HCT116 (cell line): ENCODE measurements around the gene BSX. TPM values are rescaled to one million over a fixed set of nuclear protein-coding genes. Genes with fewer than 3 reads are reported as not detected.

Source experiments
- ATAC-seq: fragments of 200-7000 bp; cut with Tn5 transposase; 2 replicates; pipeline ENCODE4 v1.9.1; 2020; ENCODE audit warnings: mild to moderate bottlenecking, moderate library complexity
- BruUV-seq: library from RNA; stranded (reverse); fragments of 400-500 nt; replicated peaks from 2 replicates; lab custom pipeline; 2021; lab: Mats Ljungman, UMichigan
- CTCF ChIA-PET: fragments of 300-600 bp; sonication (Branson Sonifier 250); formaldehyde crosslinking; loops from one replicate; lab custom pipeline; 2021; ENCODE audit warnings: antibody characterized with exemption; lab: Charles Lee
- POLR2A ChIA-PET: fragments of 300-600, 350-600 bp; sonication (Branson Sonifier 250); formaldehyde crosslinking; loops from one replicate; lab custom pipeline; 2021; ENCODE audit warnings: antibody characterized with exemption; lab: Charles Lee
- RAD21 ChIA-PET, 2 experiments: fragments of 300-600 bp; sonication (Branson Sonifier 250); formaldehyde crosslinking; loops; one replicate each; lab custom pipeline; 2023; ENCODE audit warnings: low total read pairs in 2 of 2; ENCODE audit not compliant: uncharacterized antibody in 2 of 2, unreplicated experiment in 2 of 2, low non-redundant PET in 1 of 2; lab: Charles Lee
- DNase-seq: peaks from one replicate; pipeline ENCODE4 v3.0.0-alpha.2; 2010; ENCODE audit warnings: low read depth, low spot score
- H2AFZ ChIP-seq: fragments of 200-600 bp; shearing (Covaris generic), sonication (generic); 2 replicates; pipeline ENCODE4 v1.6.1; 2017; ENCODE audit warnings: low read depth, mixed run types, mixed read lengths, antibody characterized with exemption, low read length; ENCODE audit not compliant: poor library complexity, severe bottlenecking
- H3K27ac ChIP-seq: 2 replicates; pipeline ENCODE4 v1.5.1; 2012; ENCODE audit warnings: low read depth, low read length
- H3K27me3 ChIP-seq: fragments of 200-600 bp; sonication (generic); 2 replicates; pipeline ENCODE4 v1.6.1; 2016; ENCODE audit warnings: mixed run types, low read length, mixed read lengths; ENCODE audit not compliant: insufficient read depth
- H3K36me3 ChIP-seq, 2 experiments: fragments of 200-500 bp in 1 of 2; fragments of 200-600 bp in 1 of 2; sonication (Bioruptor generic) in 1 of 2; sonication (generic) in 1 of 2; 2 replicates each; pipeline versions ENCODE4 v1.5.1 to v1.6.1; 2014 to 2016; ENCODE audit warnings: low read length in 2 of 2, inconsistent platforms in 1 of 2, mixed read lengths in 1 of 2, mixed run types in 1 of 2; ENCODE audit not compliant: insufficient read depth in 2 of 2, control insufficient read depth in 1 of 2
- H3K4me1 ChIP-seq, 2 experiments: fragments of 200-600 bp in 1 of 2; sonication (generic) in 1 of 2; 2 replicates each; pipeline versions ENCODE4 v1.5.1 to v1.6.1; 2012 to 2017; ENCODE audit warnings: low read length in 2 of 2, inconsistent platforms in 1 of 2, mild to moderate bottlenecking in 1 of 2, mixed read lengths in 1 of 2, mixed run types in 1 of 2, moderate library complexity in 1 of 2; ENCODE audit not compliant: insufficient read depth in 2 of 2, control insufficient read depth in 1 of 2
- H3K4me2 ChIP-seq: fragments of 200-600 bp; sonication (generic); 2 replicates; pipeline ENCODE4 v1.6.1; 2017; ENCODE audit warnings: mixed run types, low read length, mixed read lengths
- H3K4me3 ChIP-seq, 2 experiments: fragments of 200-600 bp in 1 of 2; sonication (generic) in 1 of 2; replicated peaks in 1 of 2; 2 replicates each; pipeline ENCODE4 v1.5.1; 2011 to 2016; ENCODE audit warnings: low read length in 2 of 2, control low read depth in 1 of 2, low read depth in 1 of 2, mild to moderate bottlenecking in 1 of 2, mixed read lengths in 1 of 2, mixed run types in 1 of 2
- H3K79me2 ChIP-seq: fragments of 200-600 bp; sonication (generic); 2 replicates; pipeline ENCODE4 v1.6.1; 2017; ENCODE audit warnings: mild to moderate bottlenecking, mixed run types, low read length, moderate library complexity, mixed read lengths; ENCODE audit not compliant: insufficient read depth
- H3K9ac ChIP-seq: fragments of 200-600 bp; sonication (generic); 2 replicates; pipeline ENCODE4 v1.6.1; 2016; ENCODE audit warnings: low read length, mixed read lengths
- H3K9me2 ChIP-seq: fragments of 200-600 bp; sonication (generic), shearing (Covaris generic); 2 replicates; pipeline ENCODE4 v1.6.1; 2017; ENCODE audit warnings: mixed run types, mild to moderate bottlenecking, moderate library complexity; ENCODE audit not compliant: insufficient read depth
- H3K9me3 ChIP-seq, 2 experiments: fragments of 200-500 bp in 1 of 2; fragments of 200-600 bp in 1 of 2; sonication (Bioruptor generic) in 1 of 2; sonication (generic) in 1 of 2; 2 replicates each; pipeline ENCODE4 v1.6.1; 2014 to 2017; ENCODE audit warnings: low read length in 2 of 2, mixed read lengths in 2 of 2, inconsistent platforms in 1 of 2, low read depth in 1 of 2, mild to moderate bottlenecking in 1 of 2, mixed run types in 1 of 2, moderate library complexity in 1 of 2; ENCODE audit not compliant: control insufficient read depth in 1 of 2, insufficient read depth in 1 of 2
- H4K20me1 ChIP-seq: fragments of 200-600 bp; sonication (generic), shearing (Covaris generic); 2 replicates; pipeline ENCODE4 v1.6.1; 2017; ENCODE audit warnings: mixed run types, mild to moderate bottlenecking, moderate library complexity; ENCODE audit not compliant: insufficient read depth
- ATF3 ChIP-seq: IDR thresholded peaks from 2 replicates; pipeline ENCODE4 v1.6.1; 2012
- CEBPB ChIP-seq: IDR thresholded peaks from 2 replicates; pipeline ENCODE4 v1.6.1; 2012; ENCODE audit warnings: low read depth
- CTCF ChIP-seq, 3 experiments: fragments of 200-600 bp in 1 of 3; sonication (generic) in 1 of 3; IDR thresholded peaks in 2 of 3; conservative IDR thresholded peaks in 1 of 3; 2 replicates each; pipeline ENCODE4 v1.5.1; 2012 to 2017; ENCODE audit warnings: low read depth in 2 of 3, low read length in 2 of 3, antibody characterized with exemption in 1 of 3, borderline replicate concordance in 1 of 3, control low read depth in 1 of 3, mild to moderate bottlenecking in 1 of 3, mixed read lengths in 1 of 3, mixed run types in 1 of 3, moderate library complexity in 1 of 3; ENCODE audit not compliant: insufficient read depth in 1 of 3
- ELF1 ChIP-seq: IDR thresholded peaks from 2 replicates; pipeline ENCODE4 v1.6.1; 2012; ENCODE audit warnings: low read depth, borderline replicate concordance
- EZH2 ChIP-seq: fragments of 200-600 bp; sonication (generic); IDR thresholded peaks from 2 replicates; pipeline ENCODE4 v1.6.1; 2017; ENCODE audit warnings: antibody characterized with exemption, mixed run types
- JUND ChIP-seq: IDR thresholded peaks from 2 replicates; pipeline ENCODE4 v1.6.1; 2012
- MAX ChIP-seq: IDR thresholded peaks from 2 replicates; pipeline ENCODE4 v1.6.1; 2012
- POLR2A ChIP-seq: IDR thresholded peaks from 2 replicates; pipeline ENCODE4 v1.7.0; 2011; ENCODE audit warnings: borderline replicate concordance; ENCODE audit not compliant: insufficient read depth, insufficient read length; ENCODE audit errors: extremely low read depth
- POLR2AphosphoS5 ChIP-seq: IDR thresholded peaks from 2 replicates; pipeline ENCODE4 v1.6.1; 2011; ENCODE audit warnings: mild to moderate bottlenecking, low read depth, low read length, moderate library complexity
- SP1 ChIP-seq: IDR thresholded peaks from 2 replicates; pipeline ENCODE4 v1.6.1; 2012; ENCODE audit warnings: low read depth
- TCF7L2 ChIP-seq: IDR thresholded peaks from 2 replicates; pipeline ENCODE4 v1.7.0; 2011; ENCODE audit warnings: borderline replicate concordance, inconsistent platforms; ENCODE audit not compliant: insufficient read depth, insufficient read length; ENCODE audit errors: extremely low read depth
- YY1 ChIP-seq: IDR thresholded peaks from 2 replicates; pipeline ENCODE4 v1.6.1; 2011; ENCODE audit warnings: low read length, low read depth, moderate library complexity, mild to moderate bottlenecking; ENCODE audit not compliant: insufficient replicate concordance; ENCODE audit errors: extremely low read depth
- ZBTB33 ChIP-seq: IDR thresholded peaks from 2 replicates; pipeline ENCODE4 v1.6.1; 2011; ENCODE audit warnings: mild to moderate bottlenecking, low read length, moderate library complexity; ENCODE audit not compliant: insufficient replicate concordance; ENCODE audit errors: extremely low read depth
- ZNF274 ChIP-seq: fragments of 200-500 bp; sonication (Bioruptor generic); IDR thresholded peaks from 2 replicates; pipeline ENCODE4 v1.6.1; 2014; ENCODE audit warnings: mild to moderate bottlenecking, low read depth, low read length, inconsistent platforms
- intact Hi-C: fragments of 100-400 bp; cut with micrococcal nuclease; formaldehyde crosslinking; loops from 2 replicates; pipeline ENCODE4 v1.10.0; 2022
- total RNA-seq: library from RNA; stranded (reverse); gene quantifications from one replicate; pipeline ENCODE4 v1.2.1, GENCODE V29; 2021; ENCODE audit not compliant: unreplicated experiment

The BSX gene
- total RNA-seq, 1 experiment from 2014 or later = not detected

GRCh38 chr11:122933416-122933815 lies 48.2 kb downstream of the BSX start:
- Histone ChIP-seq H3K4me1 (no peaks in the 10 kb centered on the region), H3K79me2 (no peaks in the 10 kb centered on the region), H3K4me2 (no peak overlapping the region), H3K9me2 (0 out of 2 replicates have a peak, but pooled peaks cover 4% of the 10 kb centered on the region), H4K20me1 (no peaks in the 10 kb centered on the region), H3K27ac (no peak overlapping the region), H3K9ac (no peak overlapping the region), H3K4me3 (no peak overlapping the region), H3K9me3 (no peaks in the 10 kb centered on the region), H2AFZ (no peak overlapping the region), H3K36me3 (no peaks in the 10 kb centered on the region), H3K27me3 (no peaks in the 10 kb centered on the region)
- ChIA-PET RAD21 (no interaction called here), POLR2A (no interaction called here), CTCF (no interaction called here)
- DNase-seq (no peak), ATAC-seq (no peak)
- BruUV-seq = no TSS peak
- intact Hi-C loops = no loop called here
- TF ChIP-seq JUND (no peak), ELF1 (no peak), TCF7L2 (no peak), ATF3 (no peak), CTCF (IDR thresholded peaks at IDR 0.05 in 2 of 3, conservative IDR thresholded peaks at IDR 0.05 in 1 of 3; ENCODE audit: borderline replicate concordance in 1 of 3, insufficient read depth in 1 of 3, low read depth in 2 of 3, low read length in 2 of 3) (no peak), SP1 (no peak), MAX (no peak), ZNF274 (no peak), YY1 (no peak), EZH2 (no peak), POLR2A (no peak), CEBPB (no peak), ZBTB33 (no peak), POLR2AphosphoS5 (no peak)
- TF ChIP-seq, all 23 proteins: peak for 0
